Measurements from ENCODE around the gene ORAI2. TPM values are rescaled to one million over a fixed set of nuclear protein-coding genes. Genes with fewer than 3 reads are reported as not detected.

The ORAI2 gene
- total RNA-seq, 1 donor from 2014 or later: 39.3 TPM

GRCh38 chr7:102439963-102440795, 6.8 kb downstream of the ORAI2 start:
- H3K4me1 Mint-ChIP-seq (ENCODE audit: unreplicated experiment): no peaks in the 10 kb centered on the region
- peaks cover 9% of the 10 kb centered on the region for H3K36me3 Mint-ChIP-seq (ENCODE audit: low read depth, unreplicated experiment)
- no peaks in the 10 kb centered on the region for H3K27me3 Mint-ChIP-seq (ENCODE audit: unreplicated experiment)
- no peak overlapping the region for H3K27ac Mint-ChIP-seq (ENCODE audit: unreplicated experiment)
- no peak for TF ChIP-seq CTCF (IDR thresholded peaks at IDR 0.05; ENCODE audit: unreplicated experiment)
- DNase-seq (ENCODE audit: low spot score): no peak
- H3K9me3 Mint-ChIP-seq (ENCODE audit: unreplicated experiment): no peaks in the 10 kb centered on the region
- H3K4me3 Mint-ChIP-seq (ENCODE audit: unreplicated experiment): no peak overlapping the region

- Mint-ChIP-seq H3K4me1 (ENCODE audit: unreplicated experiment) (no peaks in the 10 kb centered on the region), H3K27ac (ENCODE audit: unreplicated experiment) (peak overlapping the region; percentile 57), H3K4me3 (ENCODE audit: unreplicated experiment) (no peak overlapping the region), H3K36me3 (ENCODE audit: low read depth, unreplicated experiment) (peaks cover 4% of the 10 kb centered on the region), H3K9me3 (ENCODE audit: unreplicated experiment) (no peaks in the 10 kb centered on the region), H3K27me3 (ENCODE audit: unreplicated experiment) (no peaks in the 10 kb centered on the region)
- no peak for TF ChIP-seq CTCF (IDR thresholded peaks at IDR 0.05; ENCODE audit: unreplicated experiment)
- DNase-seq (ENCODE audit: low spot score): no peak
Measured at GRCh38 chr7:102444961-102445673, 11.7 kb downstream of the ORAI2 start.

- peaks cover 4% of the 10 kb centered on the region for H3K36me3 Mint-ChIP-seq (ENCODE audit: low read depth, unreplicated experiment)
Measured at GRCh38 chr7:102445674-102446071, 12.3 kb downstream of the ORAI2 start.

GRCh38 chr7:102446387-102447156, 13.2 kb downstream of the ORAI2 start:
- no peaks in the 10 kb centered on the region for H3K9me3 Mint-ChIP-seq (ENCODE audit: unreplicated experiment)

More at GRCh38 chr7:102445674-102446071, 12.3 kb downstream of the ORAI2 start:
- Mint-ChIP-seq H3K9me3 (ENCODE audit: unreplicated experiment) (no peaks in the 10 kb centered on the region), H3K4me3 (ENCODE audit: unreplicated experiment) (no peak overlapping the region), H3K4me1 (ENCODE audit: unreplicated experiment) (no peaks in the 10 kb centered on the region), H3K27ac (ENCODE audit: unreplicated experiment) (no peak overlapping the region), H3K27me3 (ENCODE audit: unreplicated experiment) (no peaks in the 10 kb centered on the region)
- no peak for TF ChIP-seq CTCF (IDR thresholded peaks at IDR 0.05; ENCODE audit: unreplicated experiment)
- no peak for DNase-seq (ENCODE audit: low spot score)

More at GRCh38 chr7:102446387-102447156, 13.2 kb downstream of the ORAI2 start:
- no peak for TF ChIP-seq CTCF (IDR thresholded peaks at IDR 0.05; ENCODE audit: unreplicated experiment)
- Mint-ChIP-seq H3K27ac (ENCODE audit: unreplicated experiment) (no peak overlapping the region), H3K27me3 (ENCODE audit: unreplicated experiment) (no peaks in the 10 kb centered on the region), H3K36me3 (ENCODE audit: low read depth, unreplicated experiment) (peaks cover 4% of the 10 kb centered on the region), H3K4me3 (ENCODE audit: unreplicated experiment) (no peak overlapping the region), H3K4me1 (ENCODE audit: unreplicated experiment) (no peaks in the 10 kb centered on the region)
- DNase-seq (ENCODE audit: low spot score): no peak

Measured in endothelial cell (in vitro differentiated cells).